HepG2 (cell line): ENCODE data around the gene SERPINF2. TPM values are rescaled to one million over a fixed set of nuclear protein-coding genes. Genes with fewer than 3 reads are reported as not detected.

Experiments
- ARID5B ChIP-seq: IDR thresholded peaks from 2 replicates; pipeline ENCODE4 v1.4.0; 2020; ENCODE audit warnings: mild to moderate bottlenecking, missing genetic modification reagents
- EP300 ChIP-seq, 3 experiments: sonication (generic) in 1 of 3; formaldehyde crosslinking in 1 of 3; IDR thresholded peaks; 2 replicates each; pipeline versions ENCODE4 v1.5.1 to v1.6.1; 2011 to 2020; ENCODE audit warnings: low read depth in 2 of 3, low read length in 2 of 3, borderline replicate concordance in 1 of 3, improper control_type of control experiment in 1 of 3, mild to moderate bottlenecking in 1 of 3, missing genetic modification reagents in 1 of 3, moderate library complexity in 1 of 3
- IRX3 ChIP-seq: sonication (generic); formaldehyde crosslinking; IDR thresholded peaks from 2 replicates; pipeline ENCODE4 v1.8.1; 2023; ENCODE audit warnings: mild to moderate bottlenecking, low read depth, missing genetic modification reagents, borderline replicate concordance
- ISX ChIP-seq: sonication (generic); formaldehyde crosslinking; conservative IDR thresholded peaks from 2 replicates; pipeline ENCODE4 v1.5.0; 2020; ENCODE audit warnings: missing genetic modification reagents
- KLF6 ChIP-seq: IDR thresholded peaks from 2 replicates; pipeline ENCODE4 v1.8.0; 2016; ENCODE audit warnings: missing biosample characterization, missing genetic modification reagents
- PAXIP1 ChIP-seq: sonication (generic); formaldehyde crosslinking; conservative IDR thresholded peaks from 2 replicates; pipeline ENCODE4 v1.4.0; 2020; ENCODE audit warnings: mild to moderate bottlenecking, missing genetic modification reagents, moderate library complexity
- PHF21A ChIP-seq: sonication (generic); formaldehyde crosslinking; IDR thresholded peaks from 2 replicates; pipeline ENCODE4 v1.5.0; 2020; ENCODE audit warnings: mild to moderate bottlenecking, missing genetic modification reagents
- SALL1 ChIP-seq: sonication (generic); formaldehyde crosslinking; IDR thresholded peaks from 2 replicates; pipeline ENCODE4 v1.8.0; 2022; ENCODE audit warnings: mild to moderate bottlenecking, missing genetic modification reagents
- TOE1 ChIP-seq: sonication (generic); formaldehyde crosslinking; IDR thresholded peaks from 2 replicates; pipeline ENCODE4 v1.4.0; 2020; ENCODE audit warnings: mild to moderate bottlenecking, missing genetic modification reagents
- ZBTB4 ChIP-seq: sonication (generic); formaldehyde crosslinking; IDR thresholded peaks from 2 replicates; pipeline ENCODE4 v1.4.0; 2020; ENCODE audit warnings: missing genetic modification reagents, mild to moderate bottlenecking, borderline replicate concordance
- ZBTB8A ChIP-seq: sonication (generic); formaldehyde crosslinking; IDR thresholded peaks from 2 replicates; pipeline ENCODE4 v1.4.0; 2020; ENCODE audit warnings: mild to moderate bottlenecking, low read depth, missing genetic modification reagents, borderline replicate concordance
- ZFY ChIP-seq: sonication (generic); formaldehyde crosslinking; IDR thresholded peaks from 2 replicates; pipeline ENCODE4 v1.4.0; 2020; ENCODE audit warnings: missing genetic modification reagents
- ZNF333 ChIP-seq: sonication (generic); formaldehyde crosslinking; IDR thresholded peaks from 2 replicates; pipeline ENCODE4 v1.4.0; 2020; ENCODE audit warnings: mild to moderate bottlenecking, missing genetic modification reagents, borderline replicate concordance
- ZNF550 ChIP-seq: sonication (generic); formaldehyde crosslinking; IDR thresholded peaks from 2 replicates; pipeline ENCODE4 v1.4.0; 2020; ENCODE audit warnings: mild to moderate bottlenecking, missing genetic modification reagents, borderline replicate concordance
- ZNF605 ChIP-seq: sonication (generic); formaldehyde crosslinking; IDR thresholded peaks from 2 replicates; pipeline ENCODE4 v1.8.0; 2022; ENCODE audit warnings: mild to moderate bottlenecking, missing genetic modification reagents
- ZNF816 ChIP-seq: sonication (generic); formaldehyde crosslinking; IDR thresholded peaks from 2 replicates; pipeline ENCODE4 v1.8.0; 2022; ENCODE audit warnings: missing genetic modification reagents, mild to moderate bottlenecking, borderline replicate concordance
- ZSCAN30 ChIP-seq: sonication (generic); formaldehyde crosslinking; IDR thresholded peaks from 2 replicates; pipeline ENCODE4 v1.5.0; 2020; ENCODE audit warnings: mild to moderate bottlenecking, missing genetic modification reagents
- polyA plus RNA-seq, 8 experiments: library from polyadenylated mRNA; depleted of rRNA in 3 of 8; stranded (reverse) in 7 of 8; unstranded in 1 of 8; fragments of >200 nt; fragmentation: Illumina TruSeq in 4 of 8; extraction: Trizol in 4 of 8; gene quantifications; 2 replicates each; pipeline versions ENCODE4 v1.2.1 to v1.2.3, GENCODE V29; 2011 to 2016; ENCODE audit warnings: low read depth in 4 of 8, missing spikeins in 1 of 8, mixed read lengths in 1 of 8; ENCODE audit not compliant: insufficient read depth in 1 of 8
- total RNA-seq, 5 experiments: library from RNA; depleted of rRNA; stranded (reverse); fragments of >200 nt; fragmentation: Illumina TruSeq; extraction: Trizol; gene quantifications; 2 replicates each; pipeline ENCODE4 v1.2.3, GENCODE V29; 2016; ENCODE audit warnings: low read depth in 1 of 5

The SERPINF2 gene
- total and polyA plus RNA-seq, 2 of the 13 experiments (the other 11 are each of a cell fraction or from before 2014, with no cell fraction given): 309 to 548 TPM

GRCh38 chr17:1714980-1715802 is 27.5 kb upstream of the SERPINF2 start (continued):
- no peak for TF ChIP-seq PAXIP1
- TF ChIP-seq ZFY: peak; percentile 62
- TF ChIP-seq ISX (CRISPR knock-in tag): no peak
- no peak for TF ChIP-seq ZSCAN30 (CRISPR knock-in tag)
- peak; percentile 21; the same call in 1 of the 2 replicates for TF ChIP-seq SALL1 (CRISPR knock-in tag)
- no peak for TF ChIP-seq ZBTB8A (CRISPR knock-in tag)
- TF ChIP-seq ZNF550: no peak
- no peak for TF ChIP-seq ZNF333 (CRISPR knock-in tag)
- TF ChIP-seq PHF21A (CRISPR knock-in tag): peak; percentile 9; the same call in 1 of the 2 replicates
- peak in 1 of 2 experiments; percentile 39; a peak in 2 of 4 replicates for TF ChIP-seq EP300 (IDR thresholded peaks at IDR 0.05; ENCODE audit: low read depth in 2 of 2, low read length in 2 of 2)
- TF ChIP-seq EP300 (CRISPR knock-in tag; IDR thresholded peaks at IDR 0.05; ENCODE audit: borderline replicate concordance): no peak
- no peak for TF ChIP-seq TOE1
- TF ChIP-seq ZNF605 (CRISPR knock-in tag): no peak
- 0 out of 2 replicates have a peak, but pooled peaks have one; percentile 51 for TF ChIP-seq ZBTB4
- no peak for TF ChIP-seq KLF6 (CRISPR knock-in tag)
- TF ChIP-seq ZNF816 (CRISPR knock-in tag): peak; percentile 54; the same call in 1 of the 2 replicates
- 0 out of 2 replicates have a peak, but pooled peaks have one; percentile 32 for TF ChIP-seq IRX3 (CRISPR knock-in tag)
- TF ChIP-seq ARID5B (CRISPR knock-in tag): 0 out of 2 replicates have a peak, but pooled peaks have one; percentile 39
